ENCODE measurements around the gene ZFP30. TPM values are rescaled to one million over a fixed set of nuclear protein-coding genes. Genes with fewer than 3 reads are reported as not detected.

Gene ZFP30
- polyA plus RNA-seq, 2 of the 4 experiments (the other 2 are of a cell fraction), result 9.0 to 9.2 TPM

DNA sequence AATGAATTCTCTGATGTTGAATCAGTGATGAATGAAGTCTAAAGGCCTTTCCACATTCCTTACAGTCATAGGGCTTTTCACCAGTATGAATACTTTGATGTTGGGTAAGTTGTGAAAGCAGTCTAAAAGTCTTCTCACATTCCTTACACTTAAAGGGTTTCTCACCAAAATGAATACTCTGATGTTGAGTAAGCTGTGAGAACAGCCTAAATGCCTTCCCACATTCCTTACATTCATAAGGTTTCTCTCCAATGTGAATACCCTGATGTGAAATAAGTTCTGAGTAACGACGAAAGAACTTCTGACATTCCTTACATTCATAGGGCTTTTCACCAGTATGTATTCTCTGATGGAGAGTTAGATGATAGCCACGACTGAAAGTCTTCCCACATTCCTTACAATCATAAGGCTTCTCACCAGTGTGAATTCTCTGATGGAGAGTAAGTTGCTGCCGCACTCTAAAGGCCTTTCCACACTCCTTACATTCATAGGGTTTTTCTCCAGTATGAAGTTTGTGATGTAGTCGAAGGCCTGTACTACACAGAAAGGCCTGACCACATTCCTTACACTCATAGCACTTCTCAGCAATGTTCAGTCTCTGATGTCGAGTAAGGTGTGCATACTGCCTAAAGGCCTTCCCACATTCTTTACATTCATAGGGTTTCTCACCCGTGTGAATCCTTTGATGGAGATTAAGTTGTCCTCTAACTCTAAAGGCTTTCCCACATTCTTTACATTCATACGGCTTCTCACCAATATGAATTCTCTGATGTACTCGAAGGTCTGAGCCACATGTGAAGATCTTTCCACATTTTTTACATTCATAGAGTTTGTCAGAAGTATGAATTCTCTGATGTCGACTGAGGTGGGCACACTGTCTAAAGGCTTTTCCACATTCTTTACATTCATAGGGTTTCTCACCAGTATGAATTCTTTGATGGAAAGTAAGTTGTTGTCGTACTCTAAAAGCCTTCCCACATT lies 19.9 kb downstream of the ZFP30 start:
- no peak for ATAC-seq
- peak; percentile 98 for FAIRE-seq
- H3K4me1 ChIP-seq, result no peaks in the 10 kb centered on the region
- DNase-seq (ENCODE audit: low read depth in 1 of 2, low spot score in 1 of 2), result peak in 1 of 2 experiments; percentile 23
- no peak overlapping the region for H3K27ac ChIP-seq
- ChIA-PET POLR2A (no interaction called here), CTCF (no interaction called here)
- H3K4me2 ChIP-seq, result no peak overlapping the region
- H3K9me3 ChIP-seq, result peaks cover 97% of the 10 kb centered on the region
- TF ChIP-seq, protein P1, sequence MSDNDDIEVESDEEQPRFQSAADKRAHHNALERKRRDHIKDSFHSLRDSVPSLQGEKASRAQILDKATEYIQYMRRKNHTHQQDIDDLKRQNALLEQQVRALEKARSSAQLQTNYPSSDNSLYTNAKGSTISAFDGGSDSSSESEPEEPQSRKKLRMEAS (IDR thresholded peaks at IDR 0.05), result 0 out of 2 replicates have a peak, but pooled peaks have one; percentile 10
- no peak for TF ChIP-seq FOSL2 (IDR thresholded peaks at IDR 0.05)
- TF ChIP-seq FOSL2 (CRISPR knock-in tag; IDR thresholded peaks at IDR 0.05), result no peak
- no peak for TF ChIP-seq ZFP36 (IDR thresholded peaks at IDR 0.05; ENCODE audit: borderline replicate concordance, partially characterized antibody)
- TF ChIP-seq, protein P2, sequence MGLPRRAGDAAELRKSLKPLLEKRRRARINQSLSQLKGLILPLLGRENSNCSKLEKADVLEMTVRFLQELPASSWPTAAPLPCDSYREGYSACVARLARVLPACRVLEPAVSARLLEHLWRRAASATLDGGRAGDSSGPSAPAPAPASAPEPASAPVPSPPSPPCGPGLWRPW (IDR thresholded peaks at IDR 0.05), result peak; percentile 16; the same call in 1 of the 2 replicates
- 66% methylated on average over 11 of the region's 11 CpGs for WGBS (ENCODE audit: missing lambda C conversion rate)
- H3K4me3 ChIP-seq, result no peak overlapping the region

DNA sequence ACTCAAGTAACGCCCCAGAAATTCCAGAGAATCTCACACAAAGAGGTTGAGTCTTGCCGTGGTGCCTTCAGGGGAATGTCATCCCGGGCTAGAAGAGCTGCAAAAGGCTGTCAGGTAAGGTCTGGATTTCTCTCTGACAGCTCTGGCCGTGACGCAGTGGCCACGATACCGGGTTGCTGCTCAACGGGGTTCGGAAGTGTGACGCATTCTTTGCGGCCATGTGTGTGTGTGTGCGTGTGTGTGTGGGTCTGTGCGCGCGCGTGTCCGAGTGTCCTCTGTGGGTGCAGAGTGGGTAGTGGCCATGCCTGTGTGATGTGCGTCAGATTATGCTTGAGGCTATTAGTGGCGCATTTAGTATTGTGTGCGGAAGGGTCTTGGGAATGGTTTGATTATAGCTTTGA lies 60.3 kb downstream of the ZFP30 start:
- FAIRE-seq, result peak; percentile 7
- WGBS (ENCODE audit: missing lambda C conversion rate), result 8% methylated on average over 20 of the region's 20 CpGs
- H3K4me2 ChIP-seq, result peak overlapping the region; percentile 81
- peak in 1 of 2 experiments; percentile 20 for DNase-seq (ENCODE audit: low read depth in 1 of 2, low spot score in 1 of 2)
- peaks cover 87% of the 10 kb centered on the region for H3K9me3 ChIP-seq
- peak overlapping the region; percentile 57 for H3K4me3 ChIP-seq
- ATAC-seq, result peak; percentile 64 to 71
- POLR2A ChIA-PET, result interaction anchor here (1.0 to 1.5 kb wide), 8 partner anchors 12 to 1380 kb away, joined by 3 to 9 read pairs (median 4); partner anchors contain the start of genes ZFP30, ZNF146, ZNF383 and ZNF527
- TF ChIP-seq ESRRA (IDR thresholded peaks at IDR 0.05; ENCODE audit: borderline replicate concordance, low read length) (no peak), POLR2A (IDR thresholded peaks at IDR 0.05; ENCODE audit: low read length) (peak; percentile 39; the same call in 1 of the 2 replicates), PHF8 (IDR thresholded peaks at IDR 0.05; ENCODE audit: borderline replicate concordance, low read depth) (0 out of 2 replicates have a peak, but pooled peaks have one; percentile 13)
- H3K4me1 ChIP-seq, result no peaks in the 10 kb centered on the region
- no peak overlapping the region for H3K27ac ChIP-seq
- CTCF ChIA-PET, result interaction anchor here (1.0 to 1.3 kb wide), 2 partner anchors 9 to 196 kb away, joined by 3 to 4 read pairs; no protein-coding TSS in a partner anchor

DNA sequence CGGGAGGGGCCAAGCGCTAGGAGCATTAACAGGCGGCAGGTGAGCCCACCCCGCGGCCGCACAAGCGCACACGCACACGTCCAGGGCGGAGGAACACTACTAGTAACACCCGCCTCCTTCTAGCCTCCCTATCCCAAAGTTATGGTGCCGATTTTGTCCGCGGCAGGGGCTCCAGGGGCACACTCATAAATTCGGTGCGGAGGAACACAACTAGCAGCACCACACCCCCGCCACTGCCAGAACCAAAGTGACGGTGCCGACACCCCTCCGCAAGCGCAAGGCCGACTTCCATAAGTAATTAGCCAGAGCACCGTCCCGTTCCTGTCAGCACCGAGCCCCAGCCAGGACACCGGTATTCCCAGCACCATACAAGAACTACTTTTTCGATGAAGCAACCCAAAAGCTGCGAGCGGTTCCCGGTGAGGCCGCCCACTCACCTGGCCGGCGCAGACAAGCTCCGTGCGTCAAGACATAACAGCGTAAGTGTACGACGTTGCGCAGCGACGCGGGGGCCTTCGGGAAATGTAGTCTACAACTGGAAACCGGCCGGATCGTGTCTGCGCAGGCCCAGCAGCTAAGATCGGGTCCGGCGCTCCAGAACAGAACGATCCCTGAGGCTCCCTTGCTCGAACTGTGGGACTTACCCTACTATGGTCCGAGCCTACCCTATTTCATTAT lies 60.8 kb downstream of the ZFP30 start, which contains the start of the genes ZNF540 and ZNF571:
Gene ZNF540, plus strand, starts transcription at position 573 of the 678 bp plus-strand sequence. CDS start 3,572 bp downstream, outside the sequence.
Gene ZNF571, minus strand, starts transcription at position 489 of the 678 bp plus-strand sequence. CDS start 8,116 bp downstream, outside the sequence.
- peak; percentile 83 to 97 for DNase-seq (ENCODE audit: low read depth in 1 of 2, low spot score in 1 of 2)
- 9% methylated on average over 53 of the region's 53 CpGs for WGBS (ENCODE audit: missing lambda C conversion rate)
- peaks cover 88% of the 10 kb centered on the region for H3K9me3 ChIP-seq
- peak; percentile 98 to 100 for ATAC-seq
- H3K4me1 ChIP-seq, result no peaks in the 10 kb centered on the region
- CTCF ChIA-PET, result interaction anchor here (0.6 to 1.3 kb wide), 3 partner anchors 10 to 577 kb away, joined by 3 to 4 read pairs (median 3); no protein-coding TSS in a partner anchor
- peak within 1 kb of the TSS; percentile 57 for H3K4me3 ChIP-seq
- H3K4me2 ChIP-seq, result peak within 1 kb of the TSS; percentile 81
- POLR2A ChIA-PET, result interaction anchor here (0.5 to 1.5 kb wide), 10 partner anchors 11 to 1380 kb away, joined by 3 to 9 read pairs (median 4); partner anchors contain the start of genes ZFP30, ZNF146, ZNF383 and ZNF527
- peak; percentile 67 for FAIRE-seq
- H3K27ac ChIP-seq, result peak within 1 kb of the TSS; percentile 50 to 72; a peak in 5 of 6 replicates
- TF ChIP-seq, protein P2 (IDR thresholded peaks at IDR 0.05), result no peak
- TF ChIP-seq JUN (IDR thresholded peaks at IDR 0.05) (peak in 1 of 2 experiments; percentile 54; a peak in 1 of 5 replicates), KDM1A (IDR thresholded peaks at IDR 0.05; ENCODE audit: low read depth) (no peak), NR3C1 (IDR thresholded peaks at IDR 0.05) (no peak), SMC3 (IDR thresholded peaks at IDR 0.05) (no peak), HOXA7 (CRISPR knock-in tag; IDR thresholded peaks at IDR 0.05) (no peak), SREBF2 (IDR thresholded peaks at IDR 0.05) (no peak), HOXB5 (CRISPR knock-in tag; IDR thresholded peaks at IDR 0.05) (no peak), CHD4 (IDR thresholded peaks at IDR 0.05; ENCODE audit: borderline replicate concordance) (no peak)
- TF ChIP-seq, protein P1 (IDR thresholded peaks at IDR 0.05), result peak; percentile 56
- TF ChIP-seq, protein P3, sequence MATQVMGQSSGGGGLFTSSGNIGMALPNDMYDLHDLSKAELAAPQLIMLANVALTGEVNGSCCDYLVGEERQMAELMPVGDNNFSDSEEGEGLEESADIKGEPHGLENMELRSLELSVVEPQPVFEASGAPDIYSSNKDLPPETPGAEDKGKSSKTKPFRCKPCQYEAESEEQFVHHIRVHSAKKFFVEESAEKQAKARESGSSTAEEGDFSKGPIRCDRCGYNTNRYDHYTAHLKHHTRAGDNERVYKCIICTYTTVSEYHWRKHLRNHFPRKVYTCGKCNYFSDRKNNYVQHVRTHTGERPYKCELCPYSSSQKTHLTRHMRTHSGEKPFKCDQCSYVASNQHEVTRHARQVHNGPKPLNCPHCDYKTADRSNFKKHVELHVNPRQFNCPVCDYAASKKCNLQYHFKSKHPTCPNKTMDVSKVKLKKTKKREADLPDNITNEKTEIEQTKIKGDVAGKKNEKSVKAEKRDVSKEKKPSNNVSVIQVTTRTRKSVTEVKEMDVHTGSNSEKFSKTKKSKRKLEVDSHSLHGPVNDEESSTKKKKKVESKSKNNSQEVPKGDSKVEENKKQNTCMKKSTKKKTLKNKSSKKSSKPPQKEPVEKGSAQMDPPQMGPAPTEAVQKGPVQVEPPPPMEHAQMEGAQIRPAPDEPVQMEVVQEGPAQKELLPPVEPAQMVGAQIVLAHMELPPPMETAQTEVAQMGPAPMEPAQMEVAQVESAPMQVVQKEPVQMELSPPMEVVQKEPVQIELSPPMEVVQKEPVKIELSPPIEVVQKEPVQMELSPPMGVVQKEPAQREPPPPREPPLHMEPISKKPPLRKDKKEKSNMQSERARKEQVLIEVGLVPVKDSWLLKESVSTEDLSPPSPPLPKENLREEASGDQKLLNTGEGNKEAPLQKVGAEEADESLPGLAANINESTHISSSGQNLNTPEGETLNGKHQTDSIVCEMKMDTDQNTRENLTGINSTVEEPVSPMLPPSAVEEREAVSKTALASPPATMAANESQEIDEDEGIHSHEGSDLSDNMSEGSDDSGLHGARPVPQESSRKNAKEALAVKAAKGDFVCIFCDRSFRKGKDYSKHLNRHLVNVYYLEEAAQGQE (IDR thresholded peaks at IDR 0.05), result no peak
- TF ChIP-seq, protein P4, sequence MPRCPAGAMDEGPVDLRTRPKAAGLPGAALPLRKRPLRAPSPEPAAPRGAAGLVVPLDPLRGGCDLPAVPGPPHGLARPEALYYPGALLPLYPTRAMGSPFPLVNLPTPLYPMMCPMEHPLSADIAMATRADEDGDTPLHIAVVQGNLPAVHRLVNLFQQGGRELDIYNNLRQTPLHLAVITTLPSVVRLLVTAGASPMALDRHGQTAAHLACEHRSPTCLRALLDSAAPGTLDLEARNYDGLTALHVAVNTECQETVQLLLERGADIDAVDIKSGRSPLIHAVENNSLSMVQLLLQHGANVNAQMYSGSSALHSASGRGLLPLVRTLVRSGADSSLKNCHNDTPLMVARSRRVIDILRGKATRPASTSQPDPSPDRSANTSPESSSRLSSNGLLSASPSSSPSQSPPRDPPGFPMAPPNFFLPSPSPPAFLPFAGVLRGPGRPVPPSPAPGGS (IDR thresholded peaks at IDR 0.05), result no peak
- TF ChIP-seq, protein P5, sequence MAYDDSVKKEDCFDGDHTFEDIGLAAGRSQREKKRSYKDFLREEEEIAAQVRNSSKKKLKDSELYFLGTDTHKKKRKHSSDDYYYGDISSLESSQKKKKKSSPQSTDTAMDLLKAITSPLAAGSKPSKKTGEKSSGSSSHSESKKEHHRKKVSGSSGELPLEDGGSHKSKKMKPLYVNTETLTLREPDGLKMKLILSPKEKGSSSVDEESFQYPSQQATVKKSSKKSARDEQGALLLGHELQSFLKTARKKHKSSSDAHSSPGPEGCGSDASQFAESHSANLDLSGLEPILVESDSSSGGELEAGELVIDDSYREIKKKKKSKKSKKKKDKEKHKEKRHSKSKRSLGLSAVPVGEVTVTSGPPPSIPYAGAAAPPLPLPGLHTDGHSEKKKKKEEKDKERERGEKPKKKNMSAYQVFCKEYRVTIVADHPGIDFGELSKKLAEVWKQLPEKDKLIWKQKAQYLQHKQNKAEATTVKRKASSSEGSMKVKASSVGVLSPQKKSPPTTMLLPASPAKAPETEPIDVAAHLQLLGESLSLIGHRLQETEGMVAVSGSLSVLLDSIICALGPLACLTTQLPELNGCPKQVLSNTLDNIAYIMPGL (CRISPR knock-in tag; IDR thresholded peaks at IDR 0.05; ENCODE audit: borderline replicate concordance), result no peak
